GM19240 (cell line): ENCODE measurements around the gene SPTB.

Experiments
- DNase-seq: peaks from one replicate; pipeline ENCODE4 v3.0.0; 2011; ENCODE audit warnings: low spot score; ENCODE audit not compliant: insufficient read length

Gene SPTB

DNA sequence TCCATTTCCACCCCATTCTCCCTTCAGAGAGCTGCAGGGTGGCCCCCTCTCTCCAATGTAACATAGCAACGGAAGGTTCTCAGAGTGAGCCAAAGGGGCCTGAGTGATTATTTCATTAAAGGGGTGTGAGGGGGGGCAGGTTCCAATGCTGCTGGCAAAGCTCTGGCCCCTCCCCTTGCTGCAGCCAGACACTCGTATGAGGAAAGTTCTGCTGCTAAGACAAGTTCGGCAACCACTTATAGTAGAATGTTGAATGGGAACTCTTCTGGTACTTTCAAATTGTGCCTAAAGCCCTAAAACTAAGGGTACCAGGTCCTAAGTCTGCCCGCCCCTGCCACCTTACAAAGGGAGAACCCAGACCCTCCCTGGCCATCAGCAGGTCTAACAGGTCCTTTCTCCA, 125.7 kb downstream of the SPTB start:
- DNase-seq = no peak

DNA sequence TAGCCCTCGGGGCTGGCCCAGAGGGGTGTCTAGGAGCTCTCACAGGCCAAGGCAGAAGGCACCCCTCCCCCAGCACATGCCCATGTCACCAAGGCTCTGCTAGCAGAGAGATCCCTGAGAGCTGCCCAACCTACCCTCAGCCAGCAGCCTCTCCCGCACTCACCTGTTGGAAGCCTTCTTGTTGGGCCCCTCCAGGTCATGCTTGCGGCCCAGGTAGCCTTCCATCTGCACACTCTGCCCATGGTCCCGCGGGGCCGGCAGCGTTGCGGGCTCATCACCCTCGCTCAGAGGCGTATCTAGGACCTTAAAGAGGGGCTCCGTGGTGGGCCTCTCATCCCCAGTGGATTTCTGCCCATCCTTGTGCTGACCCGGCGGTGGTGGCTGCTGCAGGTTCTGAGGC, 126.3 kb downstream of the SPTB start:
- DNase-seq = no peak

DNA sequence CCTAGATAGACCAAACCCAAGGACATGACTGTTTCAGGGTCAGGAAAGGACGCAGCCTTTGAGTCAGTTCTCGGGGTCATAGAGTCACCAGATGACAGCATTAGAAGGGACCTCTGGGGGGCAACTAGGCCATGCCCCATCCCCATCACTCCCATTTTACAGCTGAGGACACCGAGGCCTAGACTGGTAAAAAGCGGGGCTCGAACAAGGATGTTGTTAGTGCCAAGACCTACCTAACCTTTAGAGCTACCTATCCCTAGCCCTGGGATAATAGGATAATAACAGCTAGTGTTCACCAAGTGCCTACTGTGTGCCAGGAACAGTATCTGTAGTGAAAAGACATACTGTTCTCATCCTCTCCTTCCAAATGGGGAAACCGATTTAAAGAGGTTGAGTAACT, 126.8 kb downstream of the SPTB start:
- DNase-seq = no peak

DNA sequence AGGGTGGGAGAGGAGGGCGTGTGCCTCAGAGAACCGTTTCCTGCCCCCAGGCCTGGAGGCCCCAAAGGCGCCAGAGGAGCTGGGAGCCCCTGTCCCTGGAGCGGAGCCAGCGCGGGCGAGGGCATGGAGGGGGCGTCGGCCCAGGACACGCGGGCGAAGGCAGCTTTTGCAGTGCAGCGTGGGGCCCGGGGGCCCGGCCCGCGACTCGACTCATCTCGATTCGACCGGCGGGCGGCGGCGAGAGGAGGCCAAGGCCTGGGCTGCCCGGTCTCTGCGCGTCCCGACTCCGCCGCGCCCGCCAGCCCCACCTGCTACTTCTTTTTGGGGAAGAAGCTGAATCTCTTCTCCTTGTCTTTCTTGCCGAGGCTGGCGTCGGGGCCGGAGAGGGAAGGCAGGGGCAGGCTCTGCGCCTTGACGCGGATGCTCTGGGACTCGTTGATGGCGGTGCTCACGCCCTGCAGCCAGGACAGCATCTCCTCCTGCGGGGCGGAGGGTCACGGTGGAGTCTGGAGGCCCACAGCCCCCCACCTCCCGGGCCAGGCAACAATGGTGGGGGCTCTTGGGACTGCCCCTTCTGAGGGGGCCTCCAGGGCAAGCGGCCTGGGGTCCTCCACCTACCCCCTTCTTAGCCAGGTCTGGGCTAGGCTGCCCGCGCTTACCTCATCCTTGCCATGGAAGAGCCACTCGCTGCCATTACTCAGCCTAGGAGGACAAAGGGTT, 130.6 kb downstream of the SPTB start:
- no peak for DNase-seq

DNA sequence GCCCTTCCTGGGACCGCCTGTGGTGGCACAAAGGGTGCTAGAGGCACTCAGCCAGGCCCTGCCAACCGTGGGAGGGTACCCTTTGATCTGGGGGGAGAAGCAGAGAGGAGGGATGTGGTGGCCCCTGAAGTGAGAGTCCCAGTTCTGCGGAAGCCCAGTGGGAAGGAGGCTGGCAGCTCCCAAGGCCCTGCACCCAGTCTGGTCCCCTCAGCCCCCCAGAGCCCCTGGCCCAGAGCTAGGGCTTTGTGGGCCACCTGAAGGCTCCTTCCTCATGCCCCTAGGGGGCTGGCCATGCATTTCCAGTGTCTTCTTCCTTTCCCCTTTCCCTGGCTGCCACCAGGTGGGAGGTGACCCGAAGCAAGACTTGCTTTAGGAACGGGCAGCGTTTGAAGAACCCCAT, 131.2 kb downstream of the SPTB start:
- no peak for DNase-seq

DNA sequence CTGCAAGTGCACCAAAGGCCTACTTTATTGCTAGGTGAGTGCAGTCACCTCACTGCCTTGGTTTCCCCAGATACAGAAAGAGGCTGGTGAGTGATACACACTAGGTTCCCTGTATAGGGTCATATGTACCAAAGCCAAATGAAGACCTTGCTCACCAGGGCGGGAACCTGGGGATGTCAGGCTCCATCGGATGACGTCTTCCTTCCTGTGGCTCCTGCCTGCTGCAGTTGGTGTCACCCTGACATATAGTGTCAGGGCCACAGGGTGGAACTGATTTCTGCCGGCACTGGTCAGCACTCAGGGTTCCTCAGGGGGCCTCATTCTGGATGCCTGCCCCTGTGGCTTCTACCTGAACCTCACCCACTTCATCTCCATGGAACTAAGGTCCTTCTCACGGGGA, 132.4 kb downstream of the SPTB start:
- DNase-seq = no peak

DNA sequence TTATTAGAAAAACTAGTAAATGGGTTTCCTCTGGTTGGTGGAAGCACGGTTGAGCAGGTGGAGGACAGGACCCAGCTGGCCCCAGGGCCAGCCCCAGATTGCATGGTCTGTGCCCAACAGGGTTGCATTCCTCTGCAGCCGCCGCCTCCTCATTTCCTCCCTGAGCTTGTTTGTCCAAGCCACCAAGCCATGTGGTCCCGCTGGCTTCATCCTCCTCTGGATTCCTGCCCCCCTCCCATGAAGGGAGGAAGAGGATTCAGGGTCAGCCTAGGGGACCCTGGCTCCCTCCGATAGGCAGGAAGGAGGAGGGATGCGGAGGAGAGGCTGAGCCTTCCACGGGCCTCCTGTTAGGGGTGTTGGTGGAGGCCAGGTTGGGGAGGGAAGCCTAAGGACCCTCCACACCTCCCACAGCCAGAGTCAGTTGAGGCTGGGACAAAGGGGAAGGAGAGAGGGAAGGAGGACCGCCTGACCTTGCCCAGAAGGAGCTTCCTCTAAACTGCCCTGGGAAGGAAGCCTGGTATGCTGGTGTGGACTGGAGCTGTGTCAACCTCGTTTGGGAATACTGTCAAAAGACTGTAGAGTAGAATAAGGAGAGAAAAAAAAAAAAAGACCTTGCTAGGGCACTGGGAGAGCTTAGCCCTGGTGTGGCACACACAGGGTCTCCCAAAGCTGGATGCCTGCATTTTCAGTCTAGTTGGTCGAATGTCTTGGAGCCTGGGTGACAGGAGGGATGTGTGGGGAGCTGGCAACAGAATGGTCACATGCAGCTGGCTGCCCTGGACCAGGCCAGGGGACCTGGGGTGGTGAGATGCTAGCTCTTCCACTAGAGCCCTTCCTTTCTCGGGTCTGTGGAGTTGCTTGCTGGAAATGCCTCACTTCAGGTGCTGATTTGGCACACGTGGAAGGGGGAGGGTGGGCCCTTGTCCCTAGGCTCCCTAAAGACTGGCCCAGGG, 133.1 kb downstream of the SPTB start:
- DNase-seq = no peak

DNA sequence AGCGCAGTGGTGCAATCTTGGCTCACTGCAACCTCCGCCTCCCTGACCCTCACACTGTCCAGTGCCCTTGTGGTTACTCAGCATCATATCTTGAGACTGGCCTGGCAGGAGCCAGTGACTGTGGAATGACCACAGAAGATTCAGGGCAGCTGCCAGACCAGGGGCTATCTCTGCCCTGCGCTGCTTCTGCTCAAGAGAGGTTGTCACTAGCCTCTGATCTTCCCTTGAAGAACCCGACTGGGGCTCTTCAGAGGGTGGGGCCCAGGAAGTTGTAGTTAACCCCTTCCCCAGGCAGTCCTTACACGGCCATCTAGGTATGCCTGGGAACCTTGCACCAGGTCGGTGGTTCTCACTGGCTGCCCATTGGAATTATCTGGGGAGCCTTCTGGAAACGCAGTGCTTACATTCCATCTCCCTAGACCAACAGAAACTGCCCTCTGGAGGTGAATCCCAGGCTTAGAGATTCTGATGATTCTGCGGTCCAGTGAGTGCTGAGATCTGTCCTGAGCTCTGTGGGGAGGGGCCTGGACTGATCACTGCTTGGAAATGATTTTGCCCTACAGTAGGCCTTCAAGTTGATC, 134.1 kb downstream of the SPTB start:
- DNase-seq = no peak

DNA sequence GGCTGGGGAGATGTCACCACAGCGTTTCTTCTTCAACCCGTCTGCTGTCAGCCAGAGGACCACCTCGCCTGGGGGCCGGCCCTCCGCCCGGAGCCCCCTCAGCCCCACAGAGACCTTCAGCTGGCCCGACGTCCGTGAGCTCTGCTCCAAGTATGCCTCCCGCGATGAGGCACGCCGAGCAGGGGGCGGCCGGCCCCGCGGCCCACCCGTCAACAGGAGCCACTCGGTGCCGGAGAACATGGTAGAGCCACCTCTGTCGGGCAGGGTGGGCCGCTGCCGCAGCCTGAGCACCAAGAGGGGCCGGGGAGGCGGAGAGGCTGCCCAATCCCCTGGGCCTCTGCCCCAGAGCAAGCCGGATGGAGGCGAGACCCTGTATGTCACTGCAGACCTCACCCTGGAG, 136.6 kb downstream of the SPTB start:
- DNase-seq = no peak

DNA sequence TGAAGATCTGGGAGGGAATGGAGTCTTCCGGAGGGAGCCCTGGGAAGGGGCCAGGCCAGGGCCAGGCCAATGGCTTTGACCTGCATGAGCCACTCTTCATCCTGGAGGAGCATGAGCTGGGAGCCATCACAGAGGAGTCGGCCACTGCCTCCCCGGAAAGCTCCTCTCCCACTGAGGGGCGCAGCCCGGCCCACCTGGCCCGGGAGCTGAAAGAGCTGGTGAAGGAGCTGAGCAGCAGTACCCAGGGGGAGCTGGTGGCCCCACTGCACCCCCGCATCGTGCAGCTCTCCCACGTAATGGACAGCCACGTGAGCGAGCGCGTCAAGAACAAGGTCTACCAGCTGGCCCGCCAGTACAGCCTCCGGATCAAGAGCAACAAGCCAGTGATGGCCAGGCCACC, 137.7 kb downstream of the SPTB start:
- DNase-seq = no peak

DNA sequence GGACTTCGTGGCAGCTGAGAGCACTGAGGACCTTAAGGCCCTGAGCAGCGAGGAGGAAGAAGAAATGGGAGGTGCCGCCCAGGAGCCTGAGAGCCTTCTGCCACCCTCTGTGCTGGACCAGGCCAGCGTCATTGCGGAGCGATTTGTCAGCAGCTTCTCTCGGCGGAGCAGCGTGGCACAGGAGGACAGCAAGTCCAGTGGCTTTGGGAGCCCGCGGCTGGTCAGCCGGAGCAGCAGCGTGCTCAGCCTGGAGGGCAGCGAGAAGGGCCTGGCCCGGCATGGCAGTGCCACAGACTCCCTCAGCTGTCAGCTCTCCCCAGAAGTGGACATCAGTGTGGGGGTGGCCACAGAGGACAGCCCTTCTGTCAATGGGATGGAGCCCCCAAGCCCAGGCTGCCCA, 138.5 kb downstream of the SPTB start:
- DNase-seq = no peak

DNA sequence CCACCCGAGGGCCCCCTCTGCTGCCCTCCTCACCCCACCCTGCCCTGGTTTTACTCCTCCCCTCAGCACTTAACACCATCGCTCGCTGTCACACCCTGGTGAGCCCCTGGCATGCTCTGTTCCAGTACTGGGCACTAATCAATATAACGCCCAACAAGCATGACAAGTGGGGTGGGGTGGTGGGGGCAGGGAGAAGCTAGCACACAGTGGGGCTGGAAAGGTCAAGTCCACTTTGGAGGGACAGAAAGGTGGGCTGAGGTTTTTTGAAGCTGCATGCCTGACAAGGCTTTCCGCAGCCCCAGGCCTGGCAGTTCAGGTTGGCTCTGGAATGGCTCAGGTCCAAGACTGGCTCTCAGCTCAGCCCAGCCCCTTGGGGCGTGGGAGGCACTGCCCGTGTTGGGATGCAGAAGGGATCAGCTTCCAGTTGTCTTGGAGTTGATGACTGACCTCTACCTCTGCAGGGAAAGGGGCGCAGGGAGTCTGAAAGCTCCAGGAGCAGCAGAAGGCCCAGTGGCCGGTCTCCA, 141.4 kb downstream of the SPTB start:
- no peak for DNase-seq

DNA sequence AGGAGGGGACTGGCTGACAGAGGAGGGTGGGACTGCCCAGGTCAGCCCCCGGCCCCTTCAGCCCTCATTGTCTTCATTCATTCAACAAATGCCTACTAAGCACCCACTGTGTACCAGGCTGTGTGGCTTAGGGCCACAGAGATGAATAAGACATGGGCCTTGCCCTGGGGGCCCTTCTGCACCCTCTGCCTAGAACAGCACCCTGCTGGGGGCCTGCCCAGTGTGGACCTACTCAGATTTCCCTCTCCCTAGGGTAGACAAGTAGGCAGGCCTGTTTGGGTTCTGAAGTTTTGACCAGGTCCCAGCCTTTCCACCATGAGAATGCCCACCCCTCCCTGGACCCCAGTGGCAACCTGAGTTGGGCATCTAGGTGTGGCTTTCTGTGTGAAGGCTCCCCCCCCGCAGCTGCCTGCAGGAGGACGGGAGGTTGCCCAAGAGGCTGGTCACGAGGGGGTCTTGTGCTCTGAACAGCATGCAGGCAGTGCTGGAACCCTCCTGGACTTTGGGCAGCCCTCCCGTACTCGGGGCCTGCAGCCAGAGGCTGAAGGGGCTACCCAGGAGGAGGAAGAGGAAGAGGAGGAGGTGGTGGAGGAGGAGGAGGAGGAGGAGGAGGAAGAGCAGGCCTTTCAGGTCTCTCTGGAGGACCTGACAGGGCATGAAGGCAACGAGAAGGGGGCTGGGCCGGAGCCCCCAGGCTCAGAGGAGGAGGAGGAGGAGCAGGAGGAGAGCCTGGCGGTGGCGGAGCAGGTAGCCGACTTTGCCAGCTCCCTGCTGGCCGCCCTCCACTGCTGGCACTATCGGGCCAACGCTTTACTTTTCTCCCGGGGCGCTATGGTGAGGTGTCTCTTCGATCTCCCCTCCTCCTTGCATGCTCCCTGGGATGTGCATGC, 142.1 kb downstream of the SPTB start:
- no peak for DNase-seq

DNA sequence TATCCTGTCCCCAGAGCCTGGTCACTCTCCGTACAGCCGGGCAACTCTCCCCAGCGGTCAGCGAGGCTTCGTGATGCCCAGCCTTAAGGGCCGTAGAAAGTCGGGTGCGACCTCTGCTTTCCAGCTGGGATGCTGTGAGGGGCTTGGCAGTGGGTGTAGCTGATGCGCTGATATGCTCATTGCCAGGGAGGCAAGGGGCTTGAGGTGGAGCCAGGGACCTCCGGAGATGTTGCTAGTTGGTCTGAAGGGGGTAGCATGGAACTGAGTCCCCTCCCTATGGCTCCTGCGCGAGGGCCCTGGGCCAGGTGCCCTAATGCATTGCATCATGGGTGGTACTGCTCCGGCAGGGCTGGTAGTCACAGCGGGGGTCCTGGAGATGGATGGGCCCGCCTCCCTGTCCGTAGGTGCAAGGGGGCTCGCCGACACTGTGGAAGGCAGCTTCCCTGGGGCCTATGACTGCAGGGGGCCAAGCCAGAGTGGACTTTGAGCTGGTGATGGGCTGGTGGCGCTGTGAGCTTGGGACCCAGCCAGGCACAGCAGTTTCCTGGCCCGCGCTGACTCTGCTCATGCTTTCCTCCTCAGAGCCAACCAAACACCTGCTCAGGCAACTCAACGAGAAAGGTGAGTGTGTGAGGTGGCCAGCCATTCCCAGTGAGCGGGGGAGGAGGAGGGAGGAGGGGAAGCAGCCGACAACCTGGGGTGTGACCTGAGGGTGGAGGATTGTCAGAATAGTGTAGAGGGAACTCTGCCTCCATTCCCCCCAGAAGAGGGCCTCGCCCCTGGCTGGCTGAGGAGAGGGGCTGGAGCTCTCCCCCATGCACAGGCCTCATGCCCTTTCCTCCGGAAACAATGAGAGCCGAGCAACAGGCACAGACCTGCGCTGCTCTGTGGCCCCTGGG, 143.2 kb downstream of the SPTB start:
- DNase-seq = no peak

DNA sequence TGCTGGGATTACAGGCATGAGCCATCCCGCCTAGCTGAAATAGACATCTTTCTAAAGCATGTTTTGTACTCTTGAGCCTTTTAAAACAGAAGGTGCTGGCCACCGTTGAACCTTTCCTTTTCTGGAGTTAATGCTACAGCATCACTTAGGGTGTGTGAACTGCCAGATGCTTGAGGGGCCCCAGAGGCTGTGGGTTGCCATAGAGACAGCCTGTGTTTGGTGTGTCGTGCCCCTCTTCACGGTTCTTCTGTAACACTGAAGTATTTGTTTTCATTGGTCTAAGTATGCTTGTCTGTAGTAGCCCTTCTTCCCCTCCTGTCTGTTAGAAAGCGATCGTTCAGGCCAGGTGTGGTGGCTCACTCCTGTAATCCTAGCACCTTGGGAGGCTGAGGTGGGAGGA, 144.7 kb downstream of the SPTB start:
- DNase-seq = no peak

DNA sequence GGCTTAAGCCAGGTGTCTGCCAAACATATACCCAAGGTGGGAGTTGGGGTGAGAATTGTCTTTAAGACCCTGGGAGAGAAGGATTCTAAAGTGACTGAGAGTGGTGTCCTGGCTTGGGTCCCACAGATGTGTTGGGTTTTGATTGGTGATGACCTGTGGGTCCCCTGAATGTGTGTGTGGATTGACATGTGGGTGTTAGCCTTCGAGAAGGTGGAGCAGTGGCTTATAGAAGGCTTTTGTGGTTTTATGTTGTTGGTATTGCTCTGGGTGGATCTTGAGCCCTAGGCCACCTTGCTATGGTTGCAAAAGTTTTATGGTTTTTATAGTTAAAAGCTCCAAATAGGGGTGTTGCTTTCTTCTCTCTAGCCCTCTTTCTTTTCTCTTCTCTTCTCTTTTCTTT, 145.8 kb downstream of the SPTB start:
- no peak for DNase-seq

DNA sequence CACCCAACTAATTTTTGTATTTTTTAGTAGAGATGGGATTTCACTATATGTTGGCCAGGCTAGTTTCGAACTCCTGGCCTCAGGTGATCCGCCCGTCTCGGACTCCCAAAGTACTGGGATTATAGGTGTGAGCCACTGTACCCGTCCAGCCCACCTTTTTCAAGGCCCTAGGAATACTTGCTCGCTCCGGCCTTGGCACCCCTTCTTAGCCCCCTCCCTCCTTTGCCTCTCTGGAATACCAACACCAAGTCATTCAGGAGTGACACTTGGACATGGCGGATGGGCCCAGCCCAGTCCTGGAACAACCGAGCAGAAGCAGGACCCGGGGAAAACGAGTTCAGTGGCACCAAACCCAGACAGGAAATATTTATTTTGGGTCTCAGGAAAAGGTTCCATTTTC, 146.4 kb downstream of the SPTB start:
- DNase-seq = no peak

DNA sequence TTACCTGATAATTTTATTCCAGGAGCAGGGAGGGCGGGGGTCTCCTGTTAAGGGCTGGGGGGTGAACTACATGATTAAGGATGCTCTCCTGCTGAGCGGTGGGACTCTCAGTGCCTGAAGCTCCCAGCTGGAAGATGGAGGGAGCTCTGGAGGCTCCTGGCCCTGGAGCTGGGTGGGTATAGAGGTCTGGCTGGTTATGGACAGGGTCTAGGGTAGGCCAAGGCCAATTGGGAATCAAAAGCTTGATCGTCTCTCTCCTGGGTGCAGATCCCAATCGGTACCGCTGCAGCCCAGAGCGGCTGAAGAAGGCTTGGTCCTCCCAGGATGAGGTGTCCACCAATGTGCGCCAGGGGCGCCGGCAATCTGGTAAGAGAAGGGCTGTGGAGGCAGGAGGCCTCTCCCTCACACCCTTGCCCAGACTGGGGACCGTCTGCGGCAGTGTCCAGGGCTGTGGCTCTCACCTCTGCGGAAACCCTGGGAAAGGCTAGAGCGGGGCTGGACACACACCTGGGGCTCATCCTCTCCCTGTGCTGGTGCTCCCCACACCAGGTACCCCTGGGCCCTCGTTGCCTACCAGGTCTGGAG, 147.1 kb downstream of the SPTB start:
- no peak for DNase-seq

DNA sequence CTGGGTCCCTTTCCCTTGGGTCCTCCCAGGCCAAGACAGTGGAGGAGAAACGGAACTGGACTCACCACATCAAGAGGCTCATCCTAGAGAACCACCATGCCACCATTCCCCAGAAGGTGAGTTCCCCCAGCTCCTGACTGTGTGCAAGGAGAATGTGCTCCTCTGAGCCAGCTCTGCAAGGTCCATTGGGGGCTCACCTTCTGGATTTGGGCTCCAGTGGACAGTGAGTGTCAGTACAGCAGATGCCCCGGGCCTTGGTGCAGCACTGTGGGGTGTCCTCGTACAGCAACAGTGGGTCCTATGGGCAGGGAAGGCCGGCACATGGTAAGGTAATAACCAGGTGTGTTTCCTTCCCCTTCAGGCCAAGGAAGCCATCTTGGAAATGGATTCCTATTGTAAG, 147.6 kb downstream of the SPTB start:
- no peak for DNase-seq

DNA sequence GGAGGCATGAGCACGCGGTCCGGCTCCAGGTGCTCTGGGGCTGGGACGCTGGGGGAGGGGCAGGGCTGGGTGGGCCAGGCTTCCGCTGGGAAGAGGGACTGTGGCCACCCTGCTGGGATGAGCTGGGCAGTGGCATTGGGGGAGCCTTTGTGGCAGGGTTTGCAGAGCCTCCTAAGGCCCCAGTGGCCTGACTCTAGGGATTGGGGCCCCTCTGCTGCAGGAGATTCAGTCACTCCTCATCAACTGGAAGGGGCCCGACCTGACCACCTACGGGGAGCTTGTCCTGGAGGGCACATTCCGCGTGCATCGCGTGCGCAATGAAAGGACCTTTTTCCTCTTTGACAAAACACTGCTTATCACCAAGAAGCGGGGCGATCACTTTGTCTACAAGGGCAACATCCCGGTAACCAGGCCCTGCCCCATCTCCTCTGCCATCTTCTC, 148.5 kb downstream of the SPTB start:
- no peak for DNase-seq
